GM12865 (cell line): ENCODE results near the gene RPN2.

ENCODE experiments used
- DNase-seq: peaks from one replicate; pipeline ENCODE4 v3.0.0; 2010; ENCODE audit warnings: low read depth
- H3K4me3 ChIP-seq: 2 replicates; pipeline ENCODE4 v1.5.1; 2011; ENCODE audit warnings: mild to moderate bottlenecking, low read depth, low read length, control low read depth
- TF ChIP-seq, protein P1 (sequence below): IDR thresholded peaks from 2 replicates; pipeline ENCODE4 v1.5.1; 2011; ENCODE audit warnings: low read length, control low read depth, low read depth, inconsistent platforms; ENCODE audit not compliant: insufficient read depth; ENCODE audit errors: missing control alignments

The RPN2 gene

DNA sequence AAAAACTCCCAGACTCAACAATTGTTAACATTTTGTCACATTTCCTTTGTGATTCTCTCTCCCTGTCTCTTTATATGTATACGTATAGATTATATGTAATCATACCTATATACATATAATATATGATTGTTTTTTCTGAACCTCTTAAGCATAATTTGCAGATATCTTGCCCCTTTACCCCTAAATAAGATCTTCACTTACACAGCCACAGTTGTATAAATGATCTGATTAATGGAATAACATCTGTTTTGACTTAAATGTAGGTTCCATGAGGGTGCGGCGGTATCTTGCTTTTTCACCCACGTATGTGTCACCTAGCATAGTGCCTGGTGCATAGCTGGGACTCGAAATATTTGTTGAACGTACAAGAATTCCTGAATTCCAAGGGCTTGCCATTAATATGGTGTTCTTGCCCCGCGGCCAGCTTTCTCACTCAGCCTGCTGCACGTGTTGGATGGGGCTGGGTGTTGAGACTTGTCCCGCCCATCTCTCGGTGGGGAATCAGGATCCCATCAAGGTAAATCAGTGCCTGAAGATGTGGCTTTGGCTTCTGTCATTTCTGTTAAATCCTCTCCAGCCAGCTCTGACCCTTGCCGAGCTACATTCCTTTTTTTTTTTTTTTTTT lies 99.9 kb downstream of the RPN2 start:
- no peak for DNase-seq
- TF ChIP-seq, protein P1, sequence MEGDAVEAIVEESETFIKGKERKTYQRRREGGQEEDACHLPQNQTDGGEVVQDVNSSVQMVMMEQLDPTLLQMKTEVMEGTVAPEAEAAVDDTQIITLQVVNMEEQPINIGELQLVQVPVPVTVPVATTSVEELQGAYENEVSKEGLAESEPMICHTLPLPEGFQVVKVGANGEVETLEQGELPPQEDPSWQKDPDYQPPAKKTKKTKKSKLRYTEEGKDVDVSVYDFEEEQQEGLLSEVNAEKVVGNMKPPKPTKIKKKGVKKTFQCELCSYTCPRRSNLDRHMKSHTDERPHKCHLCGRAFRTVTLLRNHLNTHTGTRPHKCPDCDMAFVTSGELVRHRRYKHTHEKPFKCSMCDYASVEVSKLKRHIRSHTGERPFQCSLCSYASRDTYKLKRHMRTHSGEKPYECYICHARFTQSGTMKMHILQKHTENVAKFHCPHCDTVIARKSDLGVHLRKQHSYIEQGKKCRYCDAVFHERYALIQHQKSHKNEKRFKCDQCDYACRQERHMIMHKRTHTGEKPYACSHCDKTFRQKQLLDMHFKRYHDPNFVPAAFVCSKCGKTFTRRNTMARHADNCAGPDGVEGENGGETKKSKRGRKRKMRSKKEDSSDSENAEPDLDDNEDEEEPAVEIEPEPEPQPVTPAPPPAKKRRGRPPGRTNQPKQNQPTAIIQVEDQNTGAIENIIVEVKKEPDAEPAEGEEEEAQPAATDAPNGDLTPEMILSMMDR: no peak
- H3K4me3 ChIP-seq: no peak overlapping the region

DNA sequence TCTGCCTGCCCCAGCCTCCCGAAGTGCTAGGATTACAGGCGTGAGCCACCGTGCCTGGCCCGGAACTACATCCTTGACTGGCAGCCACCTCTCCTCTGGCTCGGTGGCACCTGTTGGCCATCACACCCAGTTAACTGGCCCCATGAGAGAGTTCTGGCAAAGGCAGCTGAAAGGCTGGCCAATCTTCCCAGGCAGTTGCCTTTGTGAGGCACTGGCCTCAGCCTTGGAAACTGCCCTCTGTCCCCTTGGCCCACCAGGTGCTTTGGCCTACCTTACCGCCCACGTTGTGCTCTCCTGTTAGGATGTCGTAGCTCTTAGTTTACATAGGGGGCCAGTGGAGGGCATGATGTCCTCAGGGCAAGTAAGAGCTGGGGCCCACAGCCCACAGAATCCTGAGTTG lies 100.7 kb downstream of the RPN2 start:
- H3K4me3 ChIP-seq: no peak overlapping the region
- DNase-seq: no peak
- TF ChIP-seq, protein P1: no peak

DNA sequence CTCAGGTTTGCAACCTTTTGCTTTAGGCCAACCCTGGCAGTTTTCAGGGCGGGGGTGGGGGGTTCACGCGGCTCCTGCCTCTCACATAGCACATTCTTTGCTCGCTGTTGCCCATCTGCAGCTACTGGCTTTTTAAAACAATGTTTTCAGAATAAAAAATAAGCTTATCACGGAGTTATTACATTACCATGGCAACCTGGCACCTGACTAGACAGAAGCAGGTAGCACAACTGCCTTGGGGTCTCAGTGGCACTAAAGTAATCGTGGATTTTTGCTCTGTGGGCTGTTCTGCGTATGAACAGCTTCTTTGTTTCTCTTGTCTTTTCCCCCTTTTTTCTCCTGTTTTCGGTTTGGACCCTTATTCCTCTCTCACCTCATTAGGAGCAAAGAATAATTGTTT lies 101.3 kb downstream of the RPN2 start:
- TF ChIP-seq, protein P1: no peak
- no peak overlapping the region for H3K4me3 ChIP-seq
- no peak for DNase-seq

DNA sequence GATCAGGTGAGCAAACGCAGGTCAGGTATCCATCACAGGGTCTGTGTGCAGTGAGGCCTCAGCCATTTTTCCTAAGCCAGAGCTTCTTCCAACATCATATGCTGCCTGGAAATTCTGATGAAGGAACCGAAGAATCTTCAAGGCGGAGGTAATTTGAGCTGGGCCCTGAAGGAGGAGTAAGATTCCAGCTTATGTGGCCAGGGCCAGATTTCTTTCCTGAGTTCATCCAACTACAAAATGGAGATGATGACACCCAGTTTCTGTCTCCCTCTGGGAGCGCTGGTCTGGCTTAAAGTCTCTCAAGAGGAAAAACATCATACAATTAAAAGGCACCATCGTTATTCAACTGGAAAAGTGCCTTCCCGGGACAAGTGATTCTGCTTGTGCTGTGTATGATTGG lies 103.4 kb downstream of the RPN2 start:
- TF ChIP-seq, protein P1: no peak
- DNase-seq: no peak

DNA sequence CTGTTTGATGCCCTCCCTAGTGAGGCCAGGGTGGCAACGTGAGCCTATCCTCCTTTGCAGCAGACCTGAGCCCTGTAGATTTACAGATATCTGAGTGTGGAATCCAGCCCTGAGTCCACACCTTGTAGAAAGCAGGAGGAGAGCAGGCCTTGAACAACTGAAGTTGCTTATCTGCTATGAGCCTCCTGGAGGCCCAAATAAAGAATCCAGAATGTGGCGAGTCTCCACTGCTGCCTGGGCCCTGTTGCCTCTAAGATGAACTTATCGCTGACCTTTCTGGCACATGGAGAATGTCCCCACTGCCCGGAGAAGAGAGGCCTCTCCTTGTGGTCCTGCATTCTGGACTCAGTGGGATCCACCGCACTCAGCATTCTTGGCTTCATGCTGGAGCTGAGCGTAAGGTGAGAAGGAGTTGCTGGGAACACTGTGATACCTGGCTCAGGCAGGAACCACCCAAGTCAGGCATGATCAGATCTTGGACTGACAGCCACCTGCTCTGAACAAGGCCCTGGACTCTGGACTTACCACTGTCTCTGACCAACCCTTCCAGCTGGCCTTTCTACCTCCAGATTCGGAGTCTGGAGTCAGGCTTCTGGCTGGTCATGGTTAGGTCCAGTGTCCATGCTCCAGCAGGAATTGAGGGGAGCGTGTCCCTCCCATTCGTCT lies 104.5 kb downstream of the RPN2 start:
- TF ChIP-seq, protein P1: no peak
- no peak for DNase-seq
- no peak overlapping the region for H3K4me3 ChIP-seq

More for the DNA sequence above, 103.4 kb downstream of the RPN2 start:
- no peak overlapping the region for H3K4me3 ChIP-seq

DNA sequence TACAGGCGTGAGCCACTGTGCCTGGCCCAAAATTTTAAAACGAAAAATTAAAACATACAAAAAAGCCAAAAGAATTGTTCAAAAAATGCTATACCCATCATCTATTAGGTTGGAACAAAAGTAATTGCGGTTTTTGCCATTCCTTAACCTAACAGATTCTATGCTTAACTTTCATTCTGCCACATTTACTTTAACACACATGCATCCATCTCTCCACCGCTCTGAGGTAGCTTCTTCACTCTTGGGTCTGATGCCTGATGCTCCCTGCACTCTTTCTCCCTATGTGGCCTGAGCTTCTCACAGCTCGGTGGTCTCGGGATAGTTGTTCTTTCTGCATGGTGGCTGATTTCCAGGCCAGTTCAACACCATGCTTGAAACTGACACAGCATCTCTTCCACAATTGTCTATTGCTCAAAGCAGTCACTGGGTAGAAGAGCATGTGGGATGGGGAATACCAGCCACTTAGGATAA lies 105.6 kb downstream of the RPN2 start:
- H3K4me3 ChIP-seq: no peak overlapping the region
- no peak for DNase-seq
- TF ChIP-seq, protein P1: no peak
